Measurements from ENCODE around the gene NRIP1. TPM values are rescaled to one million over a fixed set of nuclear protein-coding genes. Genes with fewer than 3 reads are reported as not detected.

Gene NRIP1
- total and polyA plus RNA-seq, 2 donors: 22.5 to 46.7 TPM

- H3K9me3 ChIP-seq (ENCODE audit: control insufficient read depth in 2 of 2, insufficient read depth in 1 of 2, low read length in 1 of 2): no peaks in the 10 kb centered on the region
- peaks cover 0 to under 1% of the 10 kb centered on the region in 2 donors for H3K4me1 ChIP-seq (ENCODE audit: control insufficient read depth in 2 of 2, insufficient read depth in 2 of 2, low read length in 2 of 2)
- H3K27me3 ChIP-seq (ENCODE audit: control insufficient read depth in 2 of 2, insufficient read depth in 1 of 2, low read length in 1 of 2): no peaks in the 10 kb centered on the region
- DNase-seq (ENCODE audit: low read depth in 6 of 9, low spot score in 9 of 9): no peak
- H3K36me3 ChIP-seq (ENCODE audit: control insufficient read depth in 2 of 2, insufficient read depth in 2 of 2, low read length in 1 of 2): peaks cover 0 to 9% of the 10 kb centered on the region in 2 donors
- WGBS: 93% methylated on average over 4 of the region's 4 CpGs
- no peak overlapping the region for H3K4me3 ChIP-seq (ENCODE audit: low read length in 2 of 2)
- H3K27ac ChIP-seq (ENCODE audit: low read depth in 1 of 2, low read length in 1 of 2): no peak overlapping the region
Measured at GRCh38 chr21:15010645-15011044, 54.2 kb downstream of the NRIP1 start.

- DNase-seq (ENCODE audit: low read depth in 6 of 9, low spot score in 9 of 9): no peak
- Histone ChIP-seq H3K4me3 (ENCODE audit: low read length in 2 of 2) (no peak overlapping the region), H3K27ac (ENCODE audit: low read depth in 1 of 2, low read length in 1 of 2) (no peak overlapping the region), H3K4me1 (ENCODE audit: control insufficient read depth in 2 of 2, insufficient read depth in 2 of 2, low read length in 2 of 2) (peaks cover 3 to 4% of the 10 kb centered on the region in 2 donors), H3K9me3 (ENCODE audit: control insufficient read depth in 2 of 2, insufficient read depth in 1 of 2, low read length in 1 of 2) (no peaks in the 10 kb centered on the region), H3K36me3 (ENCODE audit: control insufficient read depth in 2 of 2, insufficient read depth in 2 of 2, low read length in 1 of 2) (peaks cover 0 to 9% of the 10 kb centered on the region in 2 donors), H3K27me3 (ENCODE audit: control insufficient read depth in 2 of 2, insufficient read depth in 1 of 2, low read length in 1 of 2) (no peaks in the 10 kb centered on the region)
- 87% methylated on average over 3 of the region's 3 CpGs for WGBS
Measured at GRCh38 chr21:15009837-15010363, 54.9 kb downstream of the NRIP1 start.

GRCh38 chr21:15007716-15008296 lies 57.0 kb downstream of the NRIP1 start:
- Histone ChIP-seq H3K9me3 (ENCODE audit: control insufficient read depth in 2 of 2, insufficient read depth in 1 of 2, low read length in 1 of 2) (no peaks in the 10 kb centered on the region), H3K27ac (ENCODE audit: low read depth in 1 of 2, low read length in 1 of 2) (no peak overlapping the region), H3K4me1 (ENCODE audit: control insufficient read depth in 2 of 2, insufficient read depth in 2 of 2, low read length in 2 of 2) (peaks cover 4 to 6% of the 10 kb centered on the region in 2 donors), H3K27me3 (ENCODE audit: control insufficient read depth in 2 of 2, insufficient read depth in 1 of 2, low read length in 1 of 2) (no peaks in the 10 kb centered on the region), H3K36me3 (ENCODE audit: control insufficient read depth in 2 of 2, insufficient read depth in 2 of 2, low read length in 1 of 2) (peaks cover 0 to 9% of the 10 kb centered on the region in 2 donors), H3K4me3 (ENCODE audit: low read length in 2 of 2) (no peak overlapping the region)
- WGBS: 99% methylated on average over 11 of the region's 11 CpGs
- no peak for DNase-seq (ENCODE audit: low read depth in 6 of 9, low spot score in 9 of 9)

- WGBS: 99% methylated on average over 2 of the region's 2 CpGs
- no peak for DNase-seq (ENCODE audit: low read depth in 6 of 9, low spot score in 9 of 9)
- Histone ChIP-seq H3K9me3 (ENCODE audit: control insufficient read depth in 2 of 2, insufficient read depth in 1 of 2, low read length in 1 of 2) (no peaks in the 10 kb centered on the region), H3K4me3 (ENCODE audit: low read length in 2 of 2) (no peak overlapping the region), H3K4me1 (ENCODE audit: control insufficient read depth in 2 of 2, insufficient read depth in 2 of 2, low read length in 2 of 2) (peaks cover 4 to 6% of the 10 kb centered on the region in 2 donors), H3K27ac (ENCODE audit: low read depth in 1 of 2, low read length in 1 of 2) (no peak overlapping the region), H3K27me3 (ENCODE audit: control insufficient read depth in 2 of 2, insufficient read depth in 1 of 2, low read length in 1 of 2) (no peaks in the 10 kb centered on the region), H3K36me3 (ENCODE audit: control insufficient read depth in 2 of 2, insufficient read depth in 2 of 2, low read length in 1 of 2) (peaks cover 0 to 9% of the 10 kb centered on the region in 2 donors)
Measured at GRCh38 chr21:15006594-15007230, 58.1 kb downstream of the NRIP1 start.

- Histone ChIP-seq H3K4me3 (ENCODE audit: low read length in 2 of 2) (peak overlapping the region; percentile 19 to 44), H3K27me3 (ENCODE audit: control insufficient read depth in 2 of 2, insufficient read depth in 1 of 2, low read length in 1 of 2) (no peaks in the 10 kb centered on the region), H3K4me1 (ENCODE audit: control insufficient read depth in 2 of 2, insufficient read depth in 2 of 2, low read length in 2 of 2) (peaks cover 4 to 6% of the 10 kb centered on the region in 2 donors), H3K36me3 (ENCODE audit: control insufficient read depth in 2 of 2, insufficient read depth in 2 of 2, low read length in 1 of 2) (peaks cover 0 to 6% of the 10 kb centered on the region in 2 donors), H3K9me3 (ENCODE audit: control insufficient read depth in 2 of 2, insufficient read depth in 1 of 2, low read length in 1 of 2) (no peaks in the 10 kb centered on the region), H3K27ac (ENCODE audit: low read depth in 1 of 2, low read length in 1 of 2) (peak overlapping the region; percentile 82 to 89)
- WGBS: 42% methylated on average over 6 of the region's 6 CpGs
- DNase-seq (ENCODE audit: low read depth in 6 of 9, low spot score in 9 of 9): peak; percentile 23 to 78 (median 46)
Measured at GRCh38 chr21:15005391-15005790, 59.4 kb downstream of the NRIP1 start.

- H3K27ac ChIP-seq (ENCODE audit: low read depth in 1 of 2, low read length in 1 of 2): peak overlapping the region in 1 of 2 donors; percentile 89
Measured at GRCh38 chr21:15004721-15005370, 60.0 kb downstream of the NRIP1 start.

GRCh38 chr21:15003463-15004135 lies 61.2 kb downstream of the NRIP1 start:
- H3K9me3 ChIP-seq (ENCODE audit: control insufficient read depth in 2 of 2, insufficient read depth in 1 of 2, low read length in 1 of 2): no peaks in the 10 kb centered on the region
- H3K4me1 ChIP-seq (ENCODE audit: control insufficient read depth in 2 of 2, insufficient read depth in 2 of 2, low read length in 2 of 2): peaks cover 4 to 6% of the 10 kb centered on the region in 2 donors
- no peak overlapping the region for H3K4me3 ChIP-seq (ENCODE audit: low read length in 2 of 2)
- no peak for DNase-seq (ENCODE audit: low read depth in 6 of 9, low spot score in 9 of 9)
- WGBS: 96% methylated on average over 6 of the region's 6 CpGs
- peaks cover 0 to 6% of the 10 kb centered on the region in 2 donors for H3K36me3 ChIP-seq (ENCODE audit: control insufficient read depth in 2 of 2, insufficient read depth in 2 of 2, low read length in 1 of 2)
- H3K27ac ChIP-seq (ENCODE audit: low read depth in 1 of 2, low read length in 1 of 2): no peak overlapping the region
- no peaks in the 10 kb centered on the region for H3K27me3 ChIP-seq (ENCODE audit: control insufficient read depth in 2 of 2, insufficient read depth in 1 of 2, low read length in 1 of 2)

More at GRCh38 chr21:15004721-15005370, 60.0 kb downstream of the NRIP1 start:
- no peaks in the 10 kb centered on the region for H3K9me3 ChIP-seq (ENCODE audit: control insufficient read depth in 2 of 2, insufficient read depth in 1 of 2, low read length in 1 of 2)
- DNase-seq (ENCODE audit: low read depth in 6 of 9, low spot score in 9 of 9): no peak
- H3K27me3 ChIP-seq (ENCODE audit: control insufficient read depth in 2 of 2, insufficient read depth in 1 of 2, low read length in 1 of 2): no peaks in the 10 kb centered on the region
- peak overlapping the region; percentile 19 to 44 for H3K4me3 ChIP-seq (ENCODE audit: low read length in 2 of 2)
- WGBS: 63% methylated on average over 2 of the region's 2 CpGs
- H3K36me3 ChIP-seq (ENCODE audit: control insufficient read depth in 2 of 2, insufficient read depth in 2 of 2, low read length in 1 of 2): peaks cover 0 to 6% of the 10 kb centered on the region in 2 donors
- H3K4me1 ChIP-seq (ENCODE audit: control insufficient read depth in 2 of 2, insufficient read depth in 2 of 2, low read length in 2 of 2): peaks cover 4 to 6% of the 10 kb centered on the region in 2 donors

GRCh38 chr21:15001857-15002606 lies 62.8 kb downstream of the NRIP1 start:
- Histone ChIP-seq H3K27me3 (ENCODE audit: control insufficient read depth in 2 of 2, insufficient read depth in 1 of 2, low read length in 1 of 2) (no peaks in the 10 kb centered on the region), H3K36me3 (ENCODE audit: control insufficient read depth in 2 of 2, insufficient read depth in 2 of 2, low read length in 1 of 2) (no peaks in the 10 kb centered on the region), H3K4me1 (ENCODE audit: control insufficient read depth in 2 of 2, insufficient read depth in 2 of 2, low read length in 2 of 2) (peaks cover 4 to 6% of the 10 kb centered on the region in 2 donors), H3K4me3 (ENCODE audit: low read length in 2 of 2) (no peak overlapping the region), H3K9me3 (ENCODE audit: control insufficient read depth in 2 of 2, insufficient read depth in 1 of 2, low read length in 1 of 2) (no peaks in the 10 kb centered on the region), H3K27ac (ENCODE audit: low read depth in 1 of 2, low read length in 1 of 2) (no peak overlapping the region)
- whole genome bisulfite sequencing: 95% methylated on average over 15 of the region's 15 CpGs
- DNase-seq (ENCODE audit: low read depth in 6 of 9, low spot score in 9 of 9): no peak
